ENCODE data around the gene SMIM43. TPM values are rescaled to one million over a fixed set of nuclear protein-coding genes. Genes with fewer than 3 reads are reported as not detected.
A peak's percentile ranks its signal among the peaks of the same experiment; 100 is the strongest.

Gene SMIM43
- total RNA-seq, 1 donor: 0.43 TPM

DNA sequence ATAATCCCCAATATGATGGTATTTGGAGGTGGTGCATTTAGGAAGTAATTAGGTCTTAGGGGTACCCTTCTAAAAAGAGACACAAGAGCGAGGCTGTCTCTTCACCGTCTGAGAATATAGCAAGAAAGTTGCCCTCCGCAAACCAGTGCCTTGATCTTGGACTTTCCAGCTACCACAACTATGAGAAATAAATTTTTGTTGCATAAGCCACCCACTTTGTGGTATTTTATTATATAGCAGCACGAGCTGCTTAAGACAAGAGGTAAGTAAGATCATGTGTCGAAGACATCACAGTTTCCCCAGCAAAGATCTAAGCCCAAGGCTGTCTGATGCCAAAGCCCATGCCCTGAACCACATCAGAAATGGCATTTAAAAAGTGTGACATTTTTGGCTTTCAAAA, 26.5 kb upstream of the SMIM43 start:
- peak; percentile 68 for DNase-seq (ENCODE audit: low read depth)
- H3K4me3 ChIP-seq (ENCODE audit: low read depth, low read length): no peak overlapping the region
- TF ChIP-seq, protein P1, sequence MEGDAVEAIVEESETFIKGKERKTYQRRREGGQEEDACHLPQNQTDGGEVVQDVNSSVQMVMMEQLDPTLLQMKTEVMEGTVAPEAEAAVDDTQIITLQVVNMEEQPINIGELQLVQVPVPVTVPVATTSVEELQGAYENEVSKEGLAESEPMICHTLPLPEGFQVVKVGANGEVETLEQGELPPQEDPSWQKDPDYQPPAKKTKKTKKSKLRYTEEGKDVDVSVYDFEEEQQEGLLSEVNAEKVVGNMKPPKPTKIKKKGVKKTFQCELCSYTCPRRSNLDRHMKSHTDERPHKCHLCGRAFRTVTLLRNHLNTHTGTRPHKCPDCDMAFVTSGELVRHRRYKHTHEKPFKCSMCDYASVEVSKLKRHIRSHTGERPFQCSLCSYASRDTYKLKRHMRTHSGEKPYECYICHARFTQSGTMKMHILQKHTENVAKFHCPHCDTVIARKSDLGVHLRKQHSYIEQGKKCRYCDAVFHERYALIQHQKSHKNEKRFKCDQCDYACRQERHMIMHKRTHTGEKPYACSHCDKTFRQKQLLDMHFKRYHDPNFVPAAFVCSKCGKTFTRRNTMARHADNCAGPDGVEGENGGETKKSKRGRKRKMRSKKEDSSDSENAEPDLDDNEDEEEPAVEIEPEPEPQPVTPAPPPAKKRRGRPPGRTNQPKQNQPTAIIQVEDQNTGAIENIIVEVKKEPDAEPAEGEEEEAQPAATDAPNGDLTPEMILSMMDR (IDR thresholded peaks at IDR 0.05; ENCODE audit: insufficient read depth, low read depth, low read length): no peak

- TF ChIP-seq, protein P1 (IDR thresholded peaks at IDR 0.05; ENCODE audit: insufficient read depth, low read depth, low read length): no peak
- DNase-seq (ENCODE audit: low read depth): no peak
- H3K4me3 ChIP-seq (ENCODE audit: low read depth, low read length): no peak overlapping the region
These were observed 26.0 kb upstream of the SMIM43 start for GRCh38 chr4:121790976-121791375.

DNA sequence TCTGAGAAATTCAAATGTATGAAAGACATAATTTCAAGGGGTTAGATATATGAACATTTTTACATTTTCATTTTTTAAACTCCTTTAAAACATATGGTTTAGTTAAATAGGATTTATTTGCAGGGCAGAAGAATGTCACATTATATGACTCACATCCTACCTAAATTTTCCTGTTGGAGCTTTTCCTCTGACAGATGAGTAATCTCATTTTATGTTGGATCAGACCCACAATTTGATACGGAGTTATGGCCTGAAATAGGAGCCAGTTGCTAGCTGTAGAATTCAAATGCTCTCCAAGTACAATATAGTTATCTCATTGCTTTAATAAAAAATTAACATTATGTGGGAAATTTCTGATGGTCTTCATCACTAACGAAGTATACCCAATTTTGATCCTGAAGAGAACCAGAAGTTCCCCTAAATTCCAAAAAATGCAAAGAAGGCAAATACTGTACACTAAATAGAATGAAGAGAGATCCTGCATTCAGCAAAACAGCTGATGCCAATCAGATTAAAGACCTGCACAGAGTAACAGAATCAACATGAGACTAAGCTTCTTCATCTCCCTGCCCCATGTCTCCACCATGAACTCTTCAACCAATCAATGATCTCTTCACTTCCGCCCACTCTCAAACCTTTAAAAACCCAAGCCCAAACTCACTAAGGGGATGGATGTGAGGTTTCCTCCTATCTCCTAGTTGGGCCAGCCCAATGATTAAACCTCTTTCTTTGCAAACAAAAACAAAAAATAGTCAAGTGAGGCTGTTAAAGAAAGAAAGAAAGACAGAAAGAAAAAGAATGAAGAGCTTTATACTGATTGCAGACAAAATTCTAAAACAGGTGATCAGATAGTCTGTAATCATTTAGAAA, 25.2 kb upstream of the SMIM43 start:
- no peak overlapping the region for H3K4me3 ChIP-seq (ENCODE audit: low read depth, low read length)
- TF ChIP-seq, protein P1 (IDR thresholded peaks at IDR 0.05; ENCODE audit: insufficient read depth, low read depth, low read length): no peak
- peak; percentile 49 for DNase-seq (ENCODE audit: low read depth)

- no peak for DNase-seq (ENCODE audit: low read depth)
- TF ChIP-seq, protein P1 (IDR thresholded peaks at IDR 0.05; ENCODE audit: insufficient read depth, low read depth, low read length): no peak
- no peak overlapping the region for H3K4me3 ChIP-seq (ENCODE audit: low read depth, low read length)
These were observed 24.5 kb upstream of the SMIM43 start for GRCh38 chr4:121789455-121789854.

- no peak overlapping the region for H3K4me3 ChIP-seq (ENCODE audit: low read depth, low read length)
- no peak for DNase-seq (ENCODE audit: low read depth)
- TF ChIP-seq, protein P1 (IDR thresholded peaks at IDR 0.05; ENCODE audit: insufficient read depth, low read depth, low read length): no peak
These were observed 23.9 kb upstream of the SMIM43 start for GRCh38 chr4:121788896-121789295.

DNA sequence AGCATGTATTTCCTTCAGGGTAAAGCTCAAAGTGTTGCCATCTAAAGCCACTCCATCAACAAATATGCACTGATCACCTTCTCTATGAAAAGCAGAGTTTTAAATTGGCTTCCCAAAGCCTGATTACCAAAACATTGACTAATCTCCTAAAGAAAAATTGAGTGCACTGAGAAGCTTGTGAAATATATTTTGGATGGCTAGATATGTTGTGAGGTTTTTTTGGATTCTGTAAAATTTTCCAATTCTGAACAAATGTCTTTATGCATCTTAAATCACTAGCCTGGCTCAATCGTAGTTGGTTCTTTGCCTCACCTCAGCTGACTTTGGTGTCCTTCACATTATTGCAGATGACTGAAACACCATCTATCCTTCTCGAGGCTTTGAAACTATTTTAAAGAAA, 21.3 kb upstream of the SMIM43 start:
- no peak overlapping the region for H3K4me3 ChIP-seq (ENCODE audit: low read depth, low read length)
- TF ChIP-seq, protein P1 (IDR thresholded peaks at IDR 0.05; ENCODE audit: insufficient read depth, low read depth, low read length): no peak
- DNase-seq (ENCODE audit: low read depth): no peak

Measured in fibroblast of villous mesenchyme (primary cell).